Measurements from ENCODE around the gene NFIB. TPM values are rescaled to one million over a fixed set of nuclear protein-coding genes. Genes with fewer than 3 reads are reported as not detected.

Gene NFIB
- polyA plus RNA-seq, 1 donor, result 84.4 TPM

- no peak for DNase-seq
These were observed 31.0 kb upstream of the NFIB start for GRCh38 chr9:14344941-14345353.

- peak; percentile 83 for DNase-seq
These were observed 30.1 kb upstream of the NFIB start for GRCh38 chr9:14344053-14344524.

GRCh38 chr9:14343261-14344031 lies 29.5 kb upstream of the NFIB start:
- DNase-seq, result no peak

GRCh38 chr9:14342736-14343135 lies 28.8 kb upstream of the NFIB start:
- no peak for DNase-seq

GRCh38 chr9:14341437-14342122 lies 27.6 kb upstream of the NFIB start:
- no peak for DNase-seq

GRCh38 chr9:14340994-14341393 lies 27.1 kb upstream of the NFIB start:
- DNase-seq, result no peak

- no peak for DNase-seq
These were observed 26.4 kb upstream of the NFIB start for GRCh38 chr9:14340219-14340873.

- no peak for DNase-seq
These were observed 25.8 kb upstream of the NFIB start for GRCh38 chr9:14339746-14340145.

- no peak for DNase-seq
These were observed 23.7 kb upstream of the NFIB start for GRCh38 chr9:14337615-14338014.

GRCh38 chr9:14336244-14336643 lies 22.3 kb upstream of the NFIB start:
- DNase-seq, result no peak

GRCh38 chr9:14331120-14331519 lies 17.2 kb upstream of the NFIB start:
- no peak for DNase-seq

- DNase-seq, result no peak
These were observed 13.1 kb upstream of the NFIB start for GRCh38 chr9:14327036-14327435.

GRCh38 chr9:14326264-14326826 lies 12.4 kb upstream of the NFIB start:
- DNase-seq, result no peak

- no peak for DNase-seq
These were observed 11.2 kb upstream of the NFIB start for GRCh38 chr9:14325147-14325546.

GRCh38 chr9:14323985-14324650 lies 10.2 kb upstream of the NFIB start:
- no peak for DNase-seq

- DNase-seq, result peak; percentile 83
These were observed 9.4 kb upstream of the NFIB start for GRCh38 chr9:14323083-14323971.

- peak; percentile 96 for DNase-seq
These were observed 8.5 kb upstream of the NFIB start for GRCh38 chr9:14322211-14323082.

GRCh38 chr9:14321517-14322130 lies 7.7 kb upstream of the NFIB start:
- DNase-seq, result no peak

GRCh38 chr9:14320271-14321181 lies 6.6 kb upstream of the NFIB start:
- DNase-seq, result peak; percentile 79
